Stimulated activated CD8-positive, alpha-beta memory T cell treated with anti-CD3 and anti-CD28 coated beads, Interleukin-15, amount 100 ng/mL, for 1 hour (primary cell): ENCODE results near the gene ARL5B.

ENCODE experiments used
- DNase-seq: peaks from one replicate; pipeline ENCODE4 v3.0.0-alpha.2; 2020; ENCODE audit warnings: low read depth

ARL5B gene

DNA sequence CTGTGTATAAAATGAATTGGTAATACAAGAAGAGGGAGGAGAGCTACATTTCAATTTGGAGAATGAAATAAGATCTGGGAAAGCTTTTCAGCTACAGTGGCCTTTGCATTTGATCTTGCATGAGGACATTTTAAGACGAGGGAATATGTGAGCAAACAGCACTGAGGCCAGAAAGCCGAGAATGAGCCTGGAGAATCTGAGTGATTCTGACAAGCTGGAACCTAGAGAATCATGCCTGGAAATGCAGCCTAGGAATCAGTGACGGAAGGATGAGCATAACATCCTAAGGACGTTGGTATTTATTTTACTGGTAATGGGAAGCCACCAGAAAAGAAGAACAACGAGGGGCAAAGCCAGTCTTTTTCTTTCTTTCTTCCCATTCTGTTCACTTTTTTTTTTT lies 44.3 kb downstream of the ARL5B start:
- no peak for DNase-seq

DNA sequence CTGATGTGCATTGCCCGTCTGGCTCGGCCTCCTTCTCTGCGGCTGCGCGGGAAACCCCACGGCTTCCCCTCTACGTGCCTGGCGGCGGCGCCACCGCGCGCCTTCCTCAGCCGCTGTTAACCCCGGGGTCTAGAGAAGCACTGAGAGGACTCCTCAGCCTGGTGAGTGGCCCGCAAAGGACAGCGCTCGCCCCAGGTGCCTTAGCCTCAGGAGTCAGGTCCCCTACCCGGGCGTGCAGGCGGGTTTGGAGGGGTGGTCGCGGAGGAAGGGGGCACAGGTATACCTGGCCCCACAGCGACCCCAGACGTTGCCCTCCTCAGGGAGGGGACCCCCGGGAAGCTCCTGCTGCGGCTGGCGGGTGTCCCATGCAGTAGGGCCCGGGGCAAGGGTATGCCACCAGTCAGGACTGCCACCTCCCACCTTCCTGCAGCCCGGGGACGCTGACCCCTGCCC lies 51.0 kb downstream of the ARL5B start:
- DNase-seq, result no peak

DNA sequence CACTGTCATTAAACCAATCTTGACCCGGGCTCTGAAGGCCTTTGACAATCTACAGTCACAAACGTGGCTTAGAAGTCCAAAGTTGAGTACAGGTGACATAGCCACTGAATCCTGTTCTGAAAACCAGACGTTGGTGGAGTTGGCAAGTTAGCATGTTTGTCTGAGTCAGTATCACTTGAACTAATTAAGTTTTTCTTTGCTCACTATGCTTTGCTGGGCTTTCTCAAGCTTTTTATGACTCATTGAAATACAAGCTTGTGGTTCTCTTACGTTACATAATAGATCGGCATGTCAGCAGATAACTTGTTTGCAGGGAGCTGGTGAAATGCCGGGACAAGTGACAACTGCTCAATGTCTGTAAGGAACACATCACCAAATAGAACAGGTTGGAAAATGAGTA lies 53.8 kb downstream of the ARL5B start:
- DNase-seq, result no peak

DNA sequence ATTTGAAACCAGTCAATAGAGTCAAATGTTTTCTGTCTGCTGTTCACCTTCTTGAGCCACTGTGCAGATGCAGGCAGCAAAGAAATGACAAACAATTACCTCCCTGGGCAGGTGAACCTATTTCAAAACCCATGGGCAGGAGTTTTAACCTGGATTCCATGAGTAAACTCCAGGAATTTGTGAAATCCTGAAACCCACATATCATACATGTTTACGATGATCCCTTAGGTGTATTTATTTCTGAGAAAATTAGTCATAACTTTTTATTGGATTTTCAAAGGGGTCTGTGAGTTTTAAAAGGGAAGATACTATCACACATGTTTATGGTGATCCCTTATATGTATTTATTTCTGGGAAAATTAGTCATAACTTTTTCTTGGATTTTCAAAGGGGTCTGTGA lies 59.8 kb downstream of the ARL5B start:
- no peak for DNase-seq

DNA sequence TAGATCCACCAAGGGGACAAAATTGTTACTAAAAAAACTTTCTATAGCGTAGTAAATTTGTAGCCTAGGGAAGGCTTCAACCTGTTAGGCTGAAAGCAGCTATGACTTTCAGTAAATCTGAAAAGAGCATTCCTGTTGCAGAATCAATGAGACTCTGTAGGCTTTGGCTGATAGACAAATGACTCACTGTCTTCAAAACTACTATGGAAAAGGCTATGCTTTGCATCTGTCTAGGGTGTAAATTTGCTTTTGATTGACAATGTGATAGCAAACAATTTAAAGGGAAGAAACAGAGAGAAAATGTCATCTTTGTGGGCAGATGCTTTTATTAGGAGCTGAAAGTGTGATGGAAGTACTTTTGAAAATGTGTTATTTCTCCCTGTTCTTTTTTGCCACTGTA lies 60.6 kb downstream of the ARL5B start:
- no peak for DNase-seq

DNA sequence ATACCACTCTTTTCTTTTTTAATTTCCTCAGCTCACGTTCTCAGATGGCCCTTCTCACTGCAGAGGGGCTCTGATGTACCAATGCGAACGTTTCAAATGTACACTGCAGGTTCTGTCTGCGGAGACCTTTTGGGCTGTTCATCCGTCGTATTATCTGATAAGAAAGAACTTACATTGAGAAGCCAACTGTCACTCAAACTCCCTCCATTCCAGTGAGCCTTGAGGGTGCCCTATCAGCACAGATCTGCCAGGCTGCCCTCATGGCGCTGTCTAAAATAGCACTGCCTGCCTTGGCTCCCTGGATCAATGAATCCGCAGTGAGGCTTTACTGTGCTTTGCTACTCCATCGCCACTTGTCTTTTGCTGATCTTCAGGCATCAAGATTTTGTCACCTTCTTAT lies 61.8 kb downstream of the ARL5B start:
- no peak for DNase-seq

DNA sequence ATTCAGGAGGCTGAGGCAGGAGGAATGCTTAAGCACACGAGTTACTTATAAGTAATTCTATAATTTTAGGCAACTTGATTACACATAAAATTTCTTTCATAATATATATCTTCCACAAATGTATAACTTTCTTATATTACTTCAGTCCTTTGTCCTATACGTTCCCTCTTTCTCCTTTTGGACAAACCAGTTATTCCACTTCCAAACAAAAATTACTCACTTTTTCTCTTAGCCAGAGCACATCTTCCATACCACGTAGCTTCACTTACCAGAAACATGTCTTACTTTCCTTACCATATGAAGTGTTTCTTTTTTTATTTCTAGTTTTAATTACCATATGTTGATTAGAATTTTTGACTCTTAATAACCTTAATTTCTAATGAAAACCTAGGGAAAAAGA lies 64.6 kb downstream of the ARL5B start:
- no peak for DNase-seq
